GM19455 (cell line): ENCODE results near the gene SEPTIN1.
A peak's percentile ranks its signal among the peaks of the same experiment; 100 is the strongest.

Source experiments
- ATAC-seq: cut with Tn5 transposase; IDR thresholded peaks from one replicate; pipeline ENCODE4 v1.9.1; 2021; ENCODE audit not compliant: unreplicated experiment

The SEPTIN1 gene, protein sequence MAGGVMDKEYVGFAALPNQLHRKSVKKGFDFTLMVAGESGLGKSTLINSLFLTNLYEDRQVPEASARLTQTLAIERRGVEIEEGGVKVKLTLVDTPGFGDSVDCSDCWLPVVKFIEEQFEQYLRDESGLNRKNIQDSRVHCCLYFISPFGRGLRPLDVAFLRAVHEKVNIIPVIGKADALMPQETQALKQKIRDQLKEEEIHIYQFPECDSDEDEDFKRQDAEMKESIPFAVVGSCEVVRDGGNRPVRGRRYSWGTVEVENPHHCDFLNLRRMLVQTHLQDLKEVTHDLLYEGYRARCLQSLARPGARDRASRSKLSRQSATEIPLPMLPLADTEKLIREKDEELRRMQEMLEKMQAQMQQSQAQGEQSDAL

DNA sequence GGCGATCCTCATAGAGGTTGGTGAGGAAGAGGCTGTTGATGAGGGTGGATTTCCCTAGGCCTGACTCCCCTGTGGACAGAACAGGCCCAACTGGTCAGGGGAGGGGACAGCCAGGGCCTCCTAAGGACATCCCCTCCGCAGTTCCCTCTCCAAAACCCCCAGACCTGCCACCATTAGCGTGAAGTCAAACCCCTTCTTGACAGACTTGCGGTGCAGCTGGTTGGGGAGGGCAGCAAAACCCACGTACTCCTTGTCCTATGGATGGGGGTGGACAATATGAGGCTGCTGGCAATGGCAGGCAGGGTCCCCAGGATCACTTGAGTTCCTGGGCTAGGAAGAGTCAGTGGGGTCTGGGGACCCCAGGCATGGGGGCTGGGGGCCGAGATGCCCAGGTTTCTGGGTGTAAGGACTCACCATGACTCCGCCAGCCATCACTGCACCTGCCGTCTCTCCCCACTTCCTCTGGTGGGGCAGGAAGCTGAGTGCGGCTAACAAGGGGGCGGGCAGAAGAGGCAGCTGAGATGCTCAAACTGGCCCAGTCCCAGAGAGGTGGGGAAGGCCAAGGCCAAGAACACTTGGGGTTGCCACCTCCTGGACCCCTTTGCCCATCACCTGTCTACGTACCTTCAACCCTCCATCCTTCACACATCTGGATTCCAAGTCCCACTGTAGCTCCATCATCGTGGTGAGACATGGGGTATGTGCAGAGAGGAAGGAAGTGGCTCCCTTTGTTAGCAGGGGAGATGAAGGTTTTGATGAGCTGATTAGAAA, at the start of gene SEPTIN1:
Gene SEPTIN1 (minus strand): TSS at position 451 of the 771 bp plus-strand sequence. CDS start 19 bp downstream, at position 432.
- no peak for ATAC-seq

DNA sequence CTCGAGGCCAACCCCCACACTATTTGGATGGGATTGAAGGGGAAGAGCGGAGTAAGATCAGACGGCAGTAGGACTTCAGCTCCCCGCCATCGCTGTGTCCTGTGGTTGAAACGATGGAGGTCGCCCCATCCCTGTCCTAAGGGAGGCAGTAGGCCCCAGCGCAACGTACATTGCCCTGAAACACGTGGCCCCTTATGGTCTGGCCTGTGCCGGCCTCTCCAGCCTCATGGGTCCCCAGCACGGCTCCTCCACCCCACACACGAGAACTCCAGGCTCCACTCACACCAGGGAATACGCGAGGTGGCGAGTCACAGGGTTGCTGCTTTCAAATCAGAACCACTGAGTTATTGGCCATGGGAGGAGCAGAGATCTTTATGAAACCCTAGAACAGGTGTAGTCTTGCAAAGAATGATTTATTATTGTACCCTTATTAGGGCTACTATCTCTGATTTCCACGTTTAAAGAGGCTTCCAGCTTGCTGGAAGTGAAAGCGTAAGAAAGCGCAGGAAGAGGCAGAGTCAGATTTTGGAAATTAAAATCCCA, 48.1 kb upstream of the SEPTIN1 start:
- ATAC-seq, result peak; percentile 18

DNA sequence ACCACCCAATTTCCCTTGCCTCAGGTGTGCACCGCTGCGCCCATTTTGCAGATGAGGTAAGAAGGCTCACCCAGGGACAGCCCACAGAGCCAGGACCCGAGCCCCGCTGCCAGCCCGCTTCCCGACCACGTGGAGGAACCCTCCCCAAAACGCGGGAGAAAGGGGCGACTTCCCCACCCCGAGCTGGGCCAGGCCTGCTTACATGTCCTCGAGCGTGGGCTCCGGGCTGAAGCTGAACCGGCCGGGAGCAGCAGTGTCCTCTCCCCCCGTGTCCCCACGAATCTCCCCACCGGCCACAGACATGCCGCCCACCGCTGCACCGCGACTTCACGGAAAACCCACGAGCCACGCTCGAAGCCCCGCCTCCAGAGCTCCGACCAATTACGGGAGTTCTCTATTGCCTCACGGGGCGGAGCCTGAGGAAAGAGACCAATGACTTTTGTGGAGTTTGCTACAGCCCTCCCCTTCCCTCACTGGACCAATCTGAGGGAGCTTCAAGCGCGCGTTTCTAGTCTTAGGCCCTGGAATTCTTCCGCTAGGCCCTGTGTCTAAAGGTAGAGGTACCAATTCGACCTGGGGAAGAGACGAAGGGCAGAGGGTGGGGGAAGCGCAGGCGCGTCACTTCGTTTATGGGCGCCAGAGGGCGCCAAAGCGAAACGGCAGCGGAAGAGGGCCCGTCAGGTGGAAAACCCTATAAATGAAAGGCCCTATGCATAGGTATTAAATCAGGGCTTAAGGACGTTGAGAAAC, 47.5 kb upstream of the SEPTIN1 start, which contains the start of gene DCTPP1:
Gene DCTPP1 (minus strand): TSS at position 353 of the 750 bp plus-strand sequence. CDS start 50 bp downstream, at position 303.
- peak; percentile 93 for ATAC-seq

DNA sequence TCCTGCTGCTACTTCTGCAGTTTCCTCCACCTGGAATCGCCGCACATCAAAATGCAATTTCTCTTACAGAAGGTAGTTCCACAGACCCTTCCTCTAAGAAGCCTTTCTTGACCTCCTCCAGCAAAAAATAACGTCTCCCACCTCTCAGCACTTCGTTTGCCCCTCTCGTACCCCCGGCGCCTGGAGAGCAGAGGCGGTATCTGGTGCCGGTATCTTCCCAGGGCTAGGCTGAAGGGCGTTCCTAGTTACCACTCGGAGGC, 47.0 kb upstream of the SEPTIN1 start:
- no peak for ATAC-seq

DNA sequence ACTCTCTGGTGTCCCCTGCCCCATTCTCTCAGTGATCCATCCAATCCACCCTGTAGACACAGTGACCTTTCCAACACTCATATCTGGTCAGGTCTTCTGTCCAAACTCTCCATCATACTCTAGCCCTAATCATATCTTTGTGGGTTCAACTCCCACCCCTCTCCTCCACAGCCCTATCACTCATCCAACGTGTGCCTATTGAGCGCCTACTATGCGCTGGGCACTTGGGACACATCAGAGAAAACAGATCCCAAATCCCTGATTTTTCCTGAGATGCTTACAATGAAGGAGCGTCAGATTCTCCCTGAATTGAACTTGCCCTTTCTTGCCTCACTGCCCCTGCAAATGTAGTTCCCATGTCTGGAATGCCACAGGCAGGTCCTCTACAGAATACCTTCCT, 45.7 kb upstream of the SEPTIN1 start:
- ATAC-seq, result no peak

DNA sequence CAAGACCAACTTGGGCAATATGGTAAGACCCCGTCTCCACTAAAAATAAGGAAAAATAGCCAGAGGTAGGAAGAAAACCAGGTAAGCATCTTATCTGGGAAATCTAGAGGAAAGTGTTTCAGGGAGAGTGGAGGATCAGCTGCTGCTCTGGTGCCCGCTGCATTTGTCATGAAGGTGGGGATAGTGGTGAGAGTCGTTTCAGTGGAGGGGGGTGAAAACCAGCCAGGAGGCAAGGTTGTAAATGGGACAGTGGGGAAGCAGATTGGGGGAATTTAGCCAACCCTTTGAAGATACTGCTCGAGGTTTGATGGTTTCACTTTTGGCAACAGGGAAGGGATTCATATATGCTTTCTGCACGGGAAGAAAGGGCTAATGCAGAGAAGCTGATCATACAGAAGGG, 38.6 kb upstream of the SEPTIN1 start:
- ATAC-seq, result no peak

DNA sequence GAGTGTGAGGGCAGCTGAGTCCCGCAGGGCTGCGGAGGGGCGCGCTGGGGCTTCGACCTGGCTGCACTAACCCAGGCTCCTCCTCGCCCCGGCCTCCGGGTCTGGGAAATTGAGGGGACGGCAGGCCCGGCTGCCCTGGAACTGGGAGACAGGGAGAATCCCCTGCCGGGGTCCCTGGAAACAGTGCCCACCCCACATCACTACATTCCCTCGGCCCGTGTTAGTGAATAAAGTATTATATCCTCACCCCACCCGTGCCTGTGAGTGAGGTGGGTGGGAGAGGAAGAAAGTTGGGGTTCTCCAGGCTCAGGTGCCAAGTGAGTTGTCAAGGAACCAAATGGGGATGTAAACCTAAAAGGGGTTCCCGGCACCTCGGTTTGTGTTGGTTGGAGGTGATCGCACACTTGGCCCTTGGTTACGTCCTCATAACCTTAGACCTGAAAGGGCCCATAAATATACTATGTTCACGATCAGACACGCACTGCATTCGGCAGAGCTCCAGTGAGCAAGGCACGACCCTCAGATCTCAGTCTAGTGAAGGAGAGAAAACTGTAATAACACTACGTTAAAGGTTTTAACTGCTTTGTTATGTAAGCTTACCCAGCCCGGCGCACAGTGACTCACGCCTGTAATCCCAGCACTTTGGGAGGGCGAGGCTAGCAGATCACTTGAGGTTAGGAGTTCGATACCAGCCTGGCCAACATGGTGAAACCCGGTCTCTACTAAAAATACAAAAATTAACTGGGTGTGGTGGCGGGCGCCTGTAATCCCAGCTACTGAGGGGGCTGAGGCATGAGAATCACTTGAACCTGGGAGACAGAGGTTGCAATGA, 36.2 kb upstream of the SEPTIN1 start:
- no peak for ATAC-seq

DNA sequence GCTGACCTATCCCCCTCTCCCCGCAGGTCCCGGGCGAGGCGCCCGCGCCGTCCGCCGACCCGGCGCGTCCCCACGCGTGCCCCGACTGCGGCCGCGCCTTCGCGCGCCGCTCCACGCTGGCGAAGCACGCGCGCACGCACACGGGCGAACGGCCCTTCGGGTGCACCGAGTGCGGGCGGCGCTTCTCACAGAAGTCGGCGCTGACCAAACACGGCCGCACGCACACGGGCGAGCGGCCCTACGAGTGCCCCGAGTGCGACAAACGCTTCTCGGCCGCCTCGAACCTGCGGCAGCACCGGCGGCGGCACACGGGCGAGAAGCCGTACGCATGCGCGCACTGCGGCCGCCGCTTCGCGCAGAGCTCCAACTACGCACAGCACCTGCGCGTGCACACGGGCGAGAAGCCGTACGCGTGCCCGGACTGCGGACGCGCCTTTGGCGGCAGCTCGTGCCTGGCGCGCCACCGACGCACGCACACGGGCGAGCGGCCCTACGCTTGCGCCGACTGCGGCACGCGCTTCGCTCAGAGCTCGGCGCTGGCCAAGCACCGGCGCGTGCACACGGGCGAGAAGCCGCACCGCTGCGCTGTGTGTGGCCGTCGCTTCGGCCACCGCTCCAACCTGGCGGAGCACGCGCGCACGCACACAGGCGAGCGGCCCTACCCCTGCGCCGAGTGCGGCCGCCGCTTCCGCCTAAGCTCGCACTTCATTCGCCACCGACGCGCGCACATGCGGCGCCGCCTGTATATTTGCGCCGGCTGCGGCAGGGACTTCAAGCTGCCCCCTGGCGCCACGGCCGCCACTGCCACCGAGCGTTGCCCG, 35.4 kb upstream of the SEPTIN1 start:
- ATAC-seq, result peak; percentile 80

DNA sequence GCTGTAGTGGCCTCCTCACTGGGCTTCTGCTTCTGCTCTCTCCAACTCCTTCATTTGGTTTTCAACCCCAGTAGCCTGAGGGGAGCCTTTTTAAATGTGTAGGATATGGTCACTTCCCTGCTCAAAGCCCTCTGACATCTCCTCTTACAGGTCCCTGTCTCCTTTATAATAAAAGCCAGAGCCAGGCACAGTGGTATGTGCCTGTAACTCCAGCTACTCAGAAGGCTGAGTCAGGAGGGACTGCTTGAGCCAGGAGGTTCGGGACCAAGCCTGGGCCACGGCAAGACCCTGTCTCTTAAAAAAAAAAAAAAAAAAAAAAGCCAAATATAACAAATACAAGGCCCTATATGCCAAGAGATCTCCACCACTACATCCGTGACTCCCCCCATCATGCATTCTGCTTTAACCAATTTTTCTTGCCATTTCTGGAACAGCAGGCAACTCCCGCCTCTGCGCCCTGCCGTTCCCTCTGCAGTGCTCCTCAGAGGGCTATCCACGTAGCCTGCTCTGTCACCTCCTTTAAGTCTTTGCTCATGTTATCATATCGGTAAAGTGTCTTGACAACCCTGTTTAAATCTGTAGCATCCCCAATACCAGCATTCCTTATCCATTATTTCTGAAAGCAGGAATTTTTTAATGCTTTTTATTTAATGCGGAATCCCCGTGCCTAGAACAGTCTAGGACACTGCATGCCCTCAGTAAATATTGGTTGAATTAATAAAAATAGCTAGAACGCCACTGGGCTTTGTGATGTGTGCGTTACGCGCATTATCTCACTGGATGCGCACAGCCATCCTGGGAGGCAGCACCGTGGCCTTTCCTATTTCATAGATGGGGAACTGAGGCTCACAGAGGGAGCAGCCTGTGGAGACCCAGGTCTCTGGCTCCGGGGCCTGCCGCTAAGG, 34.5 kb upstream of the SEPTIN1 start:
- ATAC-seq, result no peak

DNA sequence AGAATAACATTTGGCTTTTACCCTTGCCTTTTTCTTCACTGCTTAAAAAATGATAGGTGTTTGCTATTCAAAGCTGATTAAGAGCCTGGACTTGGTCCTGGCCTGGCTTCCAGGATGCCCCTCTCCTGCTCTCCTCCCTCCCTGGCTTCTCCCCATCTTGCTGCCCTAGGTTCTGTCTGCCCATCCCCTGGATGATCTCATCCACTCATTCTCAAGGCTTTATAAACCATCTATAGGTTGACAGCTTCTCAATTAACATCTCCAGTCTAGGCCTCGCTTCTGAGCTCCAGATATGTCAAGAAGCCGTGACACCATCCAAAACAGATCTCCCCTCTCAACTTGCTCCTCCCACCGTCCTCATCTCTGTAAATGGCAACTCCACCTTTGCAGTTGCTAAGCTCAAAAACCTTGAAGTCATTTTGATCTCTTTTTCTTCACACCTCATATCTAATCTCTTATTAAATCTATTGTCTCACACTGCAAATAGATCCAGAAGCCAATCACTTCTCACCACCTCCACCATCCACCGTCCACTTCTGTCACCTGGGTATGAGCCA, 33.8 kb upstream of the SEPTIN1 start:
- ATAC-seq, result no peak

DNA sequence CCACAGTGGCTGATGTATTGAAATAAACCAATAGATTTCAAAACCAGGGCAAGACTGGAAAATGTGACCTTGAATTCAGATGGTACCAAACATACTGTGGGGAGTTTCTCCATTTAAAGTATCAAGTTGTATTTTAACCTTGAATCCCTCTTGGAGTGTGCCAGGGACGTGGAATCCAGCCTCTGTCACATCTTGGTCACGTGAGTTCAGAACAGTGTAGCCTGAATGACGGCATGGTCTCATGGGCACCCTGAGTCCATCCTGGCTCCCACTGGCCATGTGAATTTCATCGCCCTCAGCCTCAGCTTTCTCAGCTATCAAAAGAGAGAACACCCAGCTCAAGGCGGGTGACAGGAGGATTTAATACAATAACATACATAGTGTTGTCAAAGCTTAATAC, 31.8 kb upstream of the SEPTIN1 start:
- no peak for ATAC-seq

DNA sequence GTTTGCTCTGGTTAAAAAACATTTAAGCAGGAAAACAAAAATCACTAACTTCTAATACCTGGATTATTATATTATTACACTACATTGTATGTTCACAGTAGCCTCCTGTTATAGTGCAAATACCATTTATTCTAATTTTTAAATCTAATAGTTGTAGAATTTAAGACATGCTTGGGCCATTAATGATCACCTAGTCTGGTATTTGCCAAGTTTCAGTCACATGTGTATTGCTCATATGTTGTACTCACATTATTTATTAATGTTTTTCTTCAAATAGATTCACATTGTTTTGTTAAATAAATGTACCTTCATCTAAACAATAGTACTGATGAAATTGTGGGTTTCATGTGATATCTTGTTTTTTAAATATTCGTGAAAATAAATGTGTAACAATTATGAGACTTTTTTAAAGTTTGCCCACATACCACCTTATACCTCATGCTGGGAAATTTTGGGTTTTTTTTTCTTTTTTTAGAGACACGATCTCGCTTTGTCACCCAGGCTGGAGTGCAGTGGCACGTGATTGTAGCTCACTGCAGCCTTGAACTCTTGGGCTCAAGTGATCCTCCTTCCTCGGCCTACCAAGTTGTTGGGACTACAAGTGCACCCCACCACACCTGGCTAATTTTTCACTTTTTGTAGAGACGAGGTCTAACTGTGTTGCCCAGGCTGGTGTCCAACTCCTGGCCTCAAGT, 30.9 kb upstream of the SEPTIN1 start:
- ATAC-seq, result no peak

DNA sequence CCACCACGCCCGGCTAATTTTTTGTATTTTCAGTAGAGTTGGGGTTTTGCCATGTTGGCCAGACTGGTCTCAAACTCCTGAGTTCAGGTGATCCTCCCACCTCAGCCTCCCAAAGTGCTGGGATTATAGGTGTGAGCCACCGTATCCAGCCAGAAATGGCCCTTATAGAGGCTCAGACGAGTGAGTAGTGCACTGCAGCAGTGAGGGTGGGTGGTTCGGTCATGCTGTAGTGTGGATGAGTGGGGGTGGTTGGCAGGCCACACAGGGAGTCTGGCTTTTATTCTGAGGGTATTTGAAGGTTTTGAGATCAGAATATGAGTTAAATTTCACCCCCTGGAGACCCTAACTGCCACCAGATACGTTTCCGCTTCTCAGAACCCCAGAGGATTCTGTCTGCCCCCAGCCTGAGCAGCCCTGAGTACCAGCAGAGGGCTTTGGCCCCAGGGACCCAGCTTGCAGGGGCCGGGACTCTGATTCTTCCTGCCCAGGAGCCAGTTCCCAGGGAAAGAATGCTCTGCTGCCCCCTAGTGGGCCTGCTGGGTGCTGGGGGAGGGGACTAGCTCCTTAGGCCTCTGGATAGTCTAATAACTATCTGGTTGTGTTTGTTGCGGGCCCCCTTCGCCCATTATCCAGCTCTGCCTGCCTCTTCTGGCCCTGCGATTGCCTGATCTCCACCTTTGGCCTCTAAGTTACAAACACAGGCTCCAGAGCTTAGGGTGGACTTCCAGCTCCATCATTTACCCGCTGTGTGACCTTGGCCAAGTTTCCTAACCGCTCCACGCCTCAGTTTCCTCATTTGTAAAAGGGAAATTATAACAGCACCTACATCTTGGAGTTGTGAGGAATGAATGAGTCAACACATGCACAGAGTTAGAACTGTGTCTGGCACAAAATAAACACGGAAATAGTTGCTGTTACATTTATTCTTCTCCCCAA, 27.0 kb upstream of the SEPTIN1 start:
- no peak for ATAC-seq

DNA sequence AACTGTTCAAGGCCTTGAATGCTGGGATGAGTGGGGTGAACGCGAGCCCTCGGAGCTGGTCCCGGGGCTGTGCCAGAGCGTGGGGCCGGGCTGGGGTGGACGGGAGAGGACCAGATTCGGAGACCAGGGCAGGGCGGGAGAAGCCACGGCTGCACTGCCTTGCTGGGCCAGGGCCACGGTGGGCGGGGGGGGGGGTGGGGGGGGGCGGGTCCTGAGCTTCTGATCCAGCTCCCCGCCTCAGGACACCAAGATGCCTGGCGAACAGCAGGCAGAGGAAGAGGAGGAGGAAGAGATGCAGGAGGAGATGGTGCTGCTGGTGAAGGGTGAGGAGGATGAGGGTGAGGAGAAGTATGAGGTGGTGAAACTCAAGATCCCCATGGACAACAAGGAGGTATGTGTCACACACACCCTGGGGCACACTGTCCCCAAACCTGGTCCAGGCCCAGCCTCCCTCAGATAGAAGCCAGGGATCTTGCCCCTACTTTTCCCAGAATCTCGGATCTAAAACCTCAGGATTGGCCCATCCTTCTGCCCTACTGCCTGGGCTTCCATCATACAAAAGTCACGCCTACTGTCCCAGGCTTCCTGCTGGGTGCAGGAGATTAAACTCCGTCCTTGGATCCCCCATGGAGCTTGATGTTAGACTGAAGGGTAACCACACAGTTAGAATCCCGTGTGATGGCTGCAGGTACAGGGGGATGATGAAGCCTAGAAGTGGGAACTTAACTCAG, 25.6 kb upstream of the SEPTIN1 start:
- ATAC-seq, result no peak

DNA sequence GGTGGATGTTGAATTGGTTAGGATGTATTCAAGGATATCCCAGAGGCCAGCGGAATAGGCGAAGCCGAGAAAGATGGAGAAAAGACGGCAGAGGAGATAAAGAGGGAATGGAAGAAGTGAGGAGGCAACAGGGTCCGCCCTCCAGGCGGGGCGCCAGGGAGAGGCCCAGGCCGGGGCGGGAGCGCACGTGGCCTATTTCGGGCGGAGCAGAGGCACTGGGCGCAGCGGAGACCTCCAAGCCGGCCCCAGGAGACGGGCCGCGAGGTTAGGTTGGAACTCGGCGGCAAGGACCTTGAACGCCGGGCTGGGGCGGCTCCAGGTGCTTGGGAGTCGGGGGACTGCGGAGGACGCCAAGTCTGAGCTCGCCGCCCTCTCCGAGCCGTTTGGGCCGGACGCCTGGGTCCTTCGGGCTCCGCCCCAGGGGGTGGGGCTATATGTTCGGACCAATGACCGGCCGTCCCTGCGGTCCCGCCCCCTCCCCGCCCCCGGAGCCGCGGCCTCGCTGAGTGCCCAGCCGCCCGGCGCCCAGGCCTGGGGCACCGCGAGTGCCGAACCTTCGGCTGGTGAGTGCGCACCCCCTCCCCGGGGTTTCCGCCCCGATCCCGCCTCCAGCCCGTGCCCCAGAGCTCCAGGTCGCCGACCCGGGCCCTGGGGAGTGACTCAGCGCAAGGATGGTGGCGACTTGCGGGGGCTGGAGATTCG, 24.9 kb upstream of the SEPTIN1 start, which contains the start of gene ZNF771:
Gene ZNF771 (plus strand): TSS at position 505 of the 702 bp plus-strand sequence. CDS start 448 bp downstream, outside the sequence.
- peak; percentile 74 for ATAC-seq
